A673 (cell line): ENCODE measurements around the gene SCNN1A. TPM values are rescaled to one million over a fixed set of nuclear protein-coding genes. Genes with fewer than 3 reads are reported as not detected.
A peak's percentile ranks its signal among the peaks of the same experiment; 100 is the strongest.

Source experiments
- BruUV-seq: library from RNA; stranded (reverse); fragments of 400-500 nt; replicated peaks from 2 replicates; lab custom pipeline; 2021; lab: Mats Ljungman, UMichigan
- CTCF ChIA-PET: fragments of 300-600 bp; sonication (Branson Sonifier 250); formaldehyde crosslinking; loops from one replicate; lab custom pipeline; 2022; ENCODE audit warnings: antibody characterized with exemption; lab: Charles Lee
- POLR2A ChIA-PET: fragments of 300-600 bp; sonication (Branson Sonifier 250); formaldehyde crosslinking; loops from one replicate; lab custom pipeline; 2022; ENCODE audit warnings: antibody characterized with exemption; ENCODE audit not compliant: low non-redundant PET; lab: Charles Lee
- DNase-seq: peaks from one replicate; pipeline ENCODE4 v3.0.0-alpha.2; 2015; ENCODE audit warnings: low spot score
- H3K27ac ChIP-seq: fragments of 200-600 bp; sonication (generic); 2 replicates; pipeline ENCODE4 v1.5.1; 2016; ENCODE audit warnings: mixed run types, low read depth, mild to moderate bottlenecking, mixed read lengths, antibody characterized with exemption, low read length; ENCODE audit not compliant: poor library complexity, severe bottlenecking
- H3K27me3 ChIP-seq: fragments of 200-600 bp; sonication (generic); replicated peaks from 2 replicates; pipeline ENCODE4 v1.6.1; 2017; ENCODE audit warnings: mixed run types, low read depth, mild to moderate bottlenecking, mixed read lengths, antibody characterized with exemption, low read length; ENCODE audit not compliant: insufficient read depth, poor library complexity
- H3K36me3 ChIP-seq: fragments of 200-600 bp; sonication (generic); 2 replicates; pipeline ENCODE4 v1.6.1; 2016; ENCODE audit warnings: mixed run types, mild to moderate bottlenecking, mixed read lengths, antibody characterized with exemption, low read length; ENCODE audit not compliant: insufficient read depth, poor library complexity, severe bottlenecking
- H3K4me1 ChIP-seq: fragments of 200-600 bp; sonication (generic); 2 replicates; pipeline ENCODE4 v1.6.1; 2017; ENCODE audit warnings: mixed run types, mild to moderate bottlenecking, mixed read lengths, antibody characterized with exemption, low read length; ENCODE audit not compliant: insufficient read depth, poor library complexity, severe bottlenecking
- H3K4me3 ChIP-seq: fragments of 200-600 bp; sonication (generic); 2 replicates; pipeline ENCODE4 v1.5.1; 2016; ENCODE audit warnings: low read depth, mixed run types, mild to moderate bottlenecking, mixed read lengths, low read length; ENCODE audit not compliant: poor library complexity, severe bottlenecking
- H3K9me3 ChIP-seq: fragments of 200-600 bp; sonication (generic); 2 replicates; pipeline ENCODE4 v1.6.1; 2016; ENCODE audit warnings: mixed run types, low read depth, mild to moderate bottlenecking, mixed read lengths, antibody characterized with exemption, low read length; ENCODE audit not compliant: poor library complexity, severe bottlenecking
- EZH2 ChIP-seq: fragments of 200-600 bp; sonication (generic); IDR thresholded peaks from 2 replicates; pipeline ENCODE4 v1.6.1; 2017; ENCODE audit warnings: borderline replicate concordance, low read depth, mild to moderate bottlenecking, mixed read lengths, antibody characterized with exemption, low read length; ENCODE audit not compliant: poor library complexity, severe bottlenecking
- intact Hi-C: fragments of 100-400 bp; cut with micrococcal nuclease; formaldehyde crosslinking; loops from one replicate; pipeline ENCODE4 v1.10.0; 2022; ENCODE audit not compliant: unreplicated experiment
- total RNA-seq: library from RNA; stranded (reverse); gene quantifications from 2 replicates; pipeline ENCODE4 v1.2.3, GENCODE V29; 2021
- TF ChIP-seq, protein P1 (sequence below): fragments of 300-800, 200-600 bp; sonication (generic); conservative IDR thresholded peaks from 2 replicates; pipeline ENCODE4 v1.5.1; 2017; ENCODE audit warnings: low read depth, mild to moderate bottlenecking, antibody characterized with exemption, low read length, moderate library complexity, mixed read lengths

Gene SCNN1A
- total RNA-seq, 1 experiment from 2014 or later, result not detected

DNA sequence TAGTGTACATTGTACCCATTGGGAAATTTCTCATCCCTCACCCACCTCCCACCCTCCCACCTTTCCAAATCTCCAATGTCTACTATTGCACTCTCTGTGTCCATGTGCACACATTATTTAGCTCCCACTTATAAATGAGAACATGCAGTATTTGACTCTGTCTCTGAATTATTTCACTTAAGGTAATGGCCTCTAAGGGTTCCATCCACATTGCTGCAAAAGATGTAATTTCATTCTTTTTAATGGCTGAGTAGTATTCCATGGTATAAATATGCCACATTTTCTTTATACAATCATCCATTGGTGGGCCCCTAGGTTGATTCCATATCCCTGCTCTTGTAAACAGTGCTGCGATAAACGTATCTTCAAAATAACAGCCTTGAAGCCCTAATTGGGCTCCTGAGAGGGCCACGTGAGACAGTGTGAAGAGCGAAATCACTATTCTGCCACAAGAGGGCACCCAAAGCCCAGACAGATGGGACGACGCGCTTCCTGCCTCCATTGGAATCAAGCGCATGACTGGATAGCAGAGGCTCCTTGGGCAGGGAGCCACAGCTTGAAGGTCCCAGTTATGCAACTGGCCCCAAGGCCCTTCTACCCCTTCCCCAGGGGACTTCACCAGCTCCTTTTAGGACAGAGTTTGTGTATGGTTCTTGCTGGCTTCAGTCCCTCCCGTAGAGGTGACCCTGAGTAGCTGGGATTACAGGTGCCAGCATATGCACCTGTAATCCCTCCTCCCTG lies 48.1 kb upstream of the SCNN1A start:
- CTCF ChIA-PET, result interaction anchor here (0.6 to 2.1 kb wide), 5 partner anchors 42 to 134 kb away, joined by 3 to 15 read pairs (median 4); no protein-coding TSS in a partner anchor
- Histone ChIP-seq H3K4me1 (no peaks in the 10 kb centered on the region), H3K9me3 (no peaks in the 10 kb centered on the region), H3K36me3 (no peaks in the 10 kb centered on the region), H3K4me3 (no peak overlapping the region), H3K27me3 (no peaks in the 10 kb centered on the region), H3K27ac (no peak overlapping the region)
- TF ChIP-seq, protein P1, sequence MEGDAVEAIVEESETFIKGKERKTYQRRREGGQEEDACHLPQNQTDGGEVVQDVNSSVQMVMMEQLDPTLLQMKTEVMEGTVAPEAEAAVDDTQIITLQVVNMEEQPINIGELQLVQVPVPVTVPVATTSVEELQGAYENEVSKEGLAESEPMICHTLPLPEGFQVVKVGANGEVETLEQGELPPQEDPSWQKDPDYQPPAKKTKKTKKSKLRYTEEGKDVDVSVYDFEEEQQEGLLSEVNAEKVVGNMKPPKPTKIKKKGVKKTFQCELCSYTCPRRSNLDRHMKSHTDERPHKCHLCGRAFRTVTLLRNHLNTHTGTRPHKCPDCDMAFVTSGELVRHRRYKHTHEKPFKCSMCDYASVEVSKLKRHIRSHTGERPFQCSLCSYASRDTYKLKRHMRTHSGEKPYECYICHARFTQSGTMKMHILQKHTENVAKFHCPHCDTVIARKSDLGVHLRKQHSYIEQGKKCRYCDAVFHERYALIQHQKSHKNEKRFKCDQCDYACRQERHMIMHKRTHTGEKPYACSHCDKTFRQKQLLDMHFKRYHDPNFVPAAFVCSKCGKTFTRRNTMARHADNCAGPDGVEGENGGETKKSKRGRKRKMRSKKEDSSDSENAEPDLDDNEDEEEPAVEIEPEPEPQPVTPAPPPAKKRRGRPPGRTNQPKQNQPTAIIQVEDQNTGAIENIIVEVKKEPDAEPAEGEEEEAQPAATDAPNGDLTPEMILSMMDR, result peak; percentile 89
- no peak for TF ChIP-seq EZH2
- BruUV-seq, result no TSS peak
- DNase-seq, result peak; percentile 96
- POLR2A ChIA-PET, result interaction anchor here (0.6 kb wide), 1 partner anchor 111 kb away, joined by 11 read pairs; the partner anchor contains the start of gene GAPDH
- intact Hi-C loops, result loop anchor here (1.0 to 2.0 kb wide), 3 partner anchors 42 to 133 kb away; partner anchors contain the start of gene IFFO1

DNA sequence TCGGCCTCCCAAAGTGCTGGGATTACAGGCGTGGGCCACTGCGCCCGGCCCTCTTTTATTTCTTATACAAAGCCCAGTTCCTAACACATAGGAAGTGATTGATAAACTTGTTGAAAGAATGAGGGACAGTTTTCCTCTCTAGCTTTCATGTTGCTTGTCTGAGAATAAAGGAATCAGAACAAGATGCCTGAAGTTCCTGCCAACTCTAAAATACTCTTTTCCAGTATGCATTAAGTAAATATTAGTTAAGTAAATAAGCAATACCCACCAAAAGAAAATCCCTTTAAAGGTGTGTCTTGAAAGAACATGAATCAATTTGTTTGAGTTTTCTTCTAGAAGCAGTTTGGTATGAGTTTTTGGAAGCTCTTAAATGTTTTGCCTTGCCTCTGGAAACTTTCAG lies 45.0 kb upstream of the SCNN1A start:
- ChIA-PET POLR2A (no interaction called here), CTCF (no interaction called here)
- Histone ChIP-seq H3K36me3 (no peaks in the 10 kb centered on the region), H3K27ac (no peak overlapping the region), H3K9me3 (no peaks in the 10 kb centered on the region), H3K4me3 (no peak overlapping the region), H3K4me1 (no peaks in the 10 kb centered on the region), H3K27me3 (no peaks in the 10 kb centered on the region)
- no TSS peak for BruUV-seq
- intact Hi-C loops, result no loop called here
- no peak for DNase-seq
- TF ChIP-seq, protein P1, result no peak
- no peak for TF ChIP-seq EZH2

DNA sequence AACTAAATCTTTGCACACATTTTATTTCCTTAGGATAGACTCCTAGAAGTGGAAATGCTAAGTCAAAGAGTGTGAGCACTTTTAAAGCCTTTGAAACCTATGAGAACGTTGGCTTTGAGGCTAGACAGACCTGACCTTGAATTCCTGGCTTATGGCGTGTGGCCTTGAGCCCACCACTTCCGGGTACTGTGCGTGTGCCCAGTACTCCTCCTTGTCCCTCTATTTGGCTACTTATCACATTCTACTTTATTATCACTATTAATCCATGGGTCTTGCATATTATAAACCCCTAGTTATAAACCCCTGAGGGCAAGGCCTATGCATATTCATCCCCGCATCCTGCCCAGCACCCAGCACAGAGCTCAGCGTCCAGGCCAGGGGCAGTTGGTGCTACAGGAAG lies 43.4 kb upstream of the SCNN1A start:
- Histone ChIP-seq H3K4me3 (no peak overlapping the region), H3K9me3 (no peaks in the 10 kb centered on the region), H3K4me1 (no peaks in the 10 kb centered on the region), H3K27me3 (no peaks in the 10 kb centered on the region), H3K27ac (no peak overlapping the region), H3K36me3 (no peaks in the 10 kb centered on the region)
- TF ChIP-seq, protein P1, result no peak
- no peak for TF ChIP-seq EZH2
- no TSS peak for BruUV-seq
- no peak for DNase-seq
- CTCF ChIA-PET, result no interaction called here
- POLR2A ChIA-PET, result no interaction called here
- intact Hi-C loops, result no loop called here
